ENCODE measurements around the gene JARID2. TPM values are rescaled to one million over a fixed set of nuclear protein-coding genes. Genes with fewer than 3 reads are reported as not detected.

Gene JARID2
- total and polyA plus RNA-seq, 9 of the 15 experiments (the other 6 are each of a cell fraction or from before 2014, with no cell fraction given): 5.0 to 29.0 (median 15.6) TPM

DNA sequence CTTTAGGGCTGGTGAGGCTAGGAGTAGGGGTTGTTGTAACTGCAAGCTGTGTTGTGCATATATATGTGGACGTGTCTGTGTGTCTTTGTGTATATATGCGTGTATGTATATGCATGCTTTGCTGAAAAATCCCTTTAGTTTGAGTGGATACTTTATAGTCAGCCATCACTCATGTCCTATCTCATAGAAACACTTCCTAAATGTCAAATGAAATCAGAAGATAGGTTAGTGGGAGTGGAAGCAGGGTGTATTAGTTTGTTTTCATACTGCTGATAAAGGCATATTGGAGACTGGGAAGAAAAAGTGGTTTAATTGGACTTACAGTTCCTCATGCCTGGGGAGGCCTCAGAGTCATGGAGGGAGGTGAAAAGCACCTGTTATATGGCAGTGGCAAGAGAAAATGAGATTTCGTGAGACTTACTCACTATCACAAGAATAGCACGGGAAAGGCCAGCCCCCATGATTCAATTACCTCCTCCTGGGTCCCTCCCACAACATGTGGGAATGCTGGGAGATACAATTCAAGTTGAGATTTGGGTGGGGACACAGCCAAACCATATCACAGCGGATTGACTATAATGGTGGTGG is 131.1 kb downstream of the JARID2 start (continued):
- no peak for TF ChIP-seq TFAP4 (CRISPR knock-in tag; IDR thresholded peaks at IDR 0.05; ENCODE audit: borderline replicate concordance)
- no peak for TF ChIP-seq SAFB (IDR thresholded peaks at IDR 0.05; ENCODE audit: borderline replicate concordance, low read depth, low read length)
- TF ChIP-seq ZNF766 (CRISPR knock-in tag; conservative IDR thresholded peaks at IDR 0.05): peak; percentile 99
- TF ChIP-seq ARID1B (IDR thresholded peaks at IDR 0.05): peak; percentile 80
- TF ChIP-seq, protein P1, sequence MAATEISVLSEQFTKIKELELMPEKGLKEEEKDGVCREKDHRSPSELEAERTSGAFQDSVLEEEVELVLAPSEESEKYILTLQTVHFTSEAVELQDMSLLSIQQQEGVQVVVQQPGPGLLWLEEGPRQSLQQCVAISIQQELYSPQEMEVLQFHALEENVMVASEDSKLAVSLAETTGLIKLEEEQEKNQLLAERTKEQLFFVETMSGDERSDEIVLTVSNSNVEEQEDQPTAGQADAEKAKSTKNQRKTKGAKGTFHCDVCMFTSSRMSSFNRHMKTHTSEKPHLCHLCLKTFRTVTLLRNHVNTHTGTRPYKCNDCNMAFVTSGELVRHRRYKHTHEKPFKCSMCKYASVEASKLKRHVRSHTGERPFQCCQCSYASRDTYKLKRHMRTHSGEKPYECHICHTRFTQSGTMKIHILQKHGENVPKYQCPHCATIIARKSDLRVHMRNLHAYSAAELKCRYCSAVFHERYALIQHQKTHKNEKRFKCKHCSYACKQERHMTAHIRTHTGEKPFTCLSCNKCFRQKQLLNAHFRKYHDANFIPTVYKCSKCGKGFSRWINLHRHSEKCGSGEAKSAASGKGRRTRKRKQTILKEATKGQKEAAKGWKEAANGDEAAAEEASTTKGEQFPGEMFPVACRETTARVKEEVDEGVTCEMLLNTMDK (IDR thresholded peaks at IDR 0.05; ENCODE audit: borderline replicate concordance, insufficient read depth, low read depth, low read length, poor library complexity, severe bottlenecking): no peak
- TF ChIP-seq PHF8 (IDR thresholded peaks at IDR 0.05; ENCODE audit: borderline replicate concordance, low read length): no peak
- TF ChIP-seq, protein P2, sequence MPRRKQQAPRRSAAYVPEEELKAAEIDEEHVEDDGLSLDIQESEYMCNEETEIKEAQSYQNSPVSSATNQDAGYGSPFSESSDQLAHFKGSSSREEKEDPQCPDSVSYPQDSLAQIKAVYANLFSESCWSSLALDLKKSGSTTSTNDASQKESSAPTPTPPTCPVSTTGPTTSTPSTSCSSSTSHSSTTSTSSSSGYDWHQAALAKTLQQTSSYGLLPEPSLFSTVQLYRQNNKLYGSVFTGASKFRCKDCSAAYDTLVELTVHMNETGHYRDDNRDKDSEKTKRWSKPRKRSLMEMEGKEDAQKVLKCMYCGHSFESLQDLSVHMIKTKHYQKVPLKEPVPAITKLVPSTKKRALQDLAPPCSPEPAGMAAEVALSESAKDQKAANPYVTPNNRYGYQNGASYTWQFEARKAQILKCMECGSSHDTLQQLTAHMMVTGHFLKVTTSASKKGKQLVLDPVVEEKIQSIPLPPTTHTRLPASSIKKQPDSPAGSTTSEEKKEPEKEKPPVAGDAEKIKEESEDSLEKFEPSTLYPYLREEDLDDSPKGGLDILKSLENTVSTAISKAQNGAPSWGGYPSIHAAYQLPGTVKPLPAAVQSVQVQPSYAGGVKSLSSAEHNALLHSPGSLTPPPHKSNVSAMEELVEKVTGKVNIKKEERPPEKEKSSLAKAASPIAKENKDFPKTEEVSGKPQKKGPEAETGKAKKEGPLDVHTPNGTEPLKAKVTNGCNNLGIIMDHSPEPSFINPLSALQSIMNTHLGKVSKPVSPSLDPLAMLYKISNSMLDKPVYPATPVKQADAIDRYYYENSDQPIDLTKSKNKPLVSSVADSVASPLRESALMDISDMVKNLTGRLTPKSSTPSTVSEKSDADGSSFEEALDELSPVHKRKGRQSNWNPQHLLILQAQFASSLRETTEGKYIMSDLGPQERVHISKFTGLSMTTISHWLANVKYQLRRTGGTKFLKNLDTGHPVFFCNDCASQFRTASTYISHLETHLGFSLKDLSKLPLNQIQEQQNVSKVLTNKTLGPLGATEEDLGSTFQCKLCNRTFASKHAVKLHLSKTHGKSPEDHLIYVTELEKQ (CRISPR knock-in tag; IDR thresholded peaks at IDR 0.05): no peak
- no peak for TF ChIP-seq ZNF431 (CRISPR knock-in tag; IDR thresholded peaks at IDR 0.05)
- TF ChIP-seq TEAD4 (IDR thresholded peaks at IDR 0.05; ENCODE audit: low read length): peak; percentile 68
- no peak for TF ChIP-seq TEAD4 (CRISPR knock-in tag; IDR thresholded peaks at IDR 0.05; ENCODE audit: borderline replicate concordance)
- peak; percentile 82 for TF ChIP-seq MEIS2 (IDR thresholded peaks at IDR 0.05; ENCODE audit: partially characterized antibody)
- TF ChIP-seq NFIC (IDR thresholded peaks at IDR 0.05): 0 out of 2 replicates have a peak, but pooled peaks have one; percentile 21
- TF ChIP-seq ZNF274 (IDR thresholded peaks at IDR 0.05; ENCODE audit: borderline replicate concordance, low read depth, low read length): no peak
- TF ChIP-seq C11orf30 (IDR thresholded peaks at IDR 0.05; ENCODE audit: low read depth): 0 out of 2 replicates have a peak, but pooled peaks have one; percentile 33
- TF ChIP-seq MED1 (CRISPR knock-in tag; IDR thresholded peaks at IDR 0.05; ENCODE audit: borderline replicate concordance): no peak

Measured in K562 (cell line).